Measurements from ENCODE around the gene CXorf58. TPM values are rescaled to one million over a fixed set of nuclear protein-coding genes. Genes with fewer than 3 reads are reported as not detected.
A peak's percentile ranks its signal among the peaks of the same experiment; 100 is the strongest.

Gene CXorf58
- total and polyA plus RNA-seq, 9 of the 15 experiments (the other 6 are each of a cell fraction or from before 2014, with no cell fraction given): 0.10 to 0.27 (median 0.16) TPM; not detected in 3

- TF ChIP-seq MLX (CRISPR knock-in tag; conservative IDR thresholded peaks at IDR 0.05) (no peak), TEAD2 (tag; IDR thresholded peaks at IDR 0.05) (no peak), SMARCC2 (IDR thresholded peaks at IDR 0.05; ENCODE audit: low read depth) (peak; percentile 46; the same call in 1 of the 2 replicates), BRD9 (IDR thresholded peaks at IDR 0.05; ENCODE audit: low read depth, partially characterized antibody) (no peak), JUNB (CRISPR knock-in tag; conservative IDR thresholded peaks at IDR 0.05) (peak; percentile 45; the same call in 1 of the 2 replicates), NR2F6 (CRISPR knock-in tag; IDR thresholded peaks at IDR 0.05) (no peak), YY1 (IDR thresholded peaks at IDR 0.05; ENCODE audit: borderline replicate concordance in 1 of 3, control insufficient read depth in 1 of 3, extremely low read depth in 1 of 3, insufficient read depth in 3 of 3, insufficient read length in 1 of 3, insufficient replicate concordance in 2 of 3, low read depth in 1 of 3, low read length in 2 of 3) (no peak), ELK3 (CRISPR knock-in tag; IDR thresholded peaks at IDR 0.05) (no peak), KHSRP (IDR thresholded peaks at IDR 0.05) (no peak), GTF2E2 (tag; IDR thresholded peaks at IDR 0.05) (no peak), ZFX (CRISPR knock-in tag; IDR thresholded peaks at IDR 0.05) (no peak), POLR2A (conservative IDR thresholded peaks at IDR 0.05) (no peak), CCNT2 (IDR thresholded peaks at IDR 0.05; ENCODE audit: borderline replicate concordance, extremely low read depth, insufficient read length, low read depth, low read length) (no peak), CTCF (IDR thresholded peaks at IDR 0.05 in 2 of 3, conservative IDR thresholded peaks at IDR 0.05 in 1 of 3; ENCODE audit: insufficient read depth in 2 of 3, low read depth in 1 of 3, low read length in 3 of 3) (no peak), USF2 (CRISPR knock-in tag; IDR thresholded peaks at IDR 0.05) (no peak), ZNF165 (CRISPR knock-in tag; IDR thresholded peaks at IDR 0.05; ENCODE audit: borderline replicate concordance) (no peak), SLC30A9 (CRISPR knock-in tag; IDR thresholded peaks at IDR 0.05) (no peak), LCOR (CRISPR knock-in tag; IDR thresholded peaks at IDR 0.05) (no peak), SP1 (CRISPR knock-in tag; IDR thresholded peaks at IDR 0.05) (no peak)
- TF ChIP-seq, protein P1, sequence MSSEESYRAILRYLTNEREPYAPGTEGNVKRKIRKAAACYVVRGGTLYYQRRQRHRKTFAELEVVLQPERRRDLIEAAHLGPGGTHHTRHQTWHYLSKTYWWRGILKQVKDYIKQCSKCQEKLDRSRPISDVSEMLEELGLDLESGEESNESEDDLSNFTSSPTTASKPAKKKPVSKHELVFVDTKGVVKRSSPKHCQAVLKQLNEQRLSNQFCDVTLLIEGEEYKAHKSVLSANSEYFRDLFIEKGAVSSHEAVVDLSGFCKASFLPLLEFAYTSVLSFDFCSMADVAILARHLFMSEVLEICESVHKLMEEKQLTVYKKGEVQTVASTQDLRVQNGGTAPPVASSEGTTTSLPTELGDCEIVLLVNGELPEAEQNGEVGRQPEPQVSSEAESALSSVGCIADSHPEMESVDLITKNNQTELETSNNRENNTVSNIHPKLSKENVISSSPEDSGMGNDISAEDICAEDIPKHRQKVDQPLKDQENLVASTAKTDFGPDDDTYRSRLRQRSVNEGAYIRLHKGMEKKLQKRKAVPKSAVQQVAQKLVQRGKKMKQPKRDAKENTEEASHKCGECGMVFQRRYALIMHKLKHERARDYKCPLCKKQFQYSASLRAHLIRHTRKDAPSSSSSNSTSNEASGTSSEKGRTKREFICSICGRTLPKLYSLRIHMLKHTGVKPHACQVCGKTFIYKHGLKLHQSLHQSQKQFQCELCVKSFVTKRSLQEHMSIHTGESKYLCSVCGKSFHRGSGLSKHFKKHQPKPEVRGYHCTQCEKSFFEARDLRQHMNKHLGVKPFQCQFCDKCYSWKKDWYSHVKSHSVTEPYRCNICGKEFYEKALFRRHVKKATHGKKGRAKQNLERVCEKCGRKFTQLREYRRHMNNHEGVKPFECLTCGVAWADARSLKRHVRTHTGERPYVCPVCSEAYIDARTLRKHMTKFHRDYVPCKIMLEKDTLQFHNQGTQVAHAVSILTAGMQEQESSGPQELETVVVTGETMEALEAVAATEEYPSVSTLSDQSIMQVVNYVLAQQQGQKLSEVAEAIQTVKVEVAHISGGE (CRISPR knock-in tag; IDR thresholded peaks at IDR 0.05): no peak
These were observed 7.5 kb upstream of the CXorf58 start (continued) for GRCh38 chrX:23900220-23900797.
